Brain microvascular endothelial cell (primary cell): ENCODE data around the gene TBC1D19.
"Not testable (repeated sequence)": the region's sequence is repeated elsewhere in the genome, so short reads cannot be mapped to it uniquely, and the experiment has no call there.

Experiments
- DNase-seq: peaks from one replicate; pipeline ENCODE4 v3.0.0-alpha.2; 2020
- H3K27ac ChIP-seq: fragments of 250-450 bp; sonication (Bioruptor Pico); 2 replicates; pipeline ENCODE4 v1.5.1; 2020; ENCODE audit warnings: mild to moderate bottlenecking, moderate library complexity
- H3K27me3 ChIP-seq: fragments of 250-450 bp; sonication (Bioruptor Pico); replicated peaks from 2 replicates; pipeline ENCODE4 v1.5.1; 2020; ENCODE audit warnings: mild to moderate bottlenecking
- H3K36me3 ChIP-seq: fragments of 250-450 bp; sonication (Bioruptor Pico); replicated peaks from 2 replicates; pipeline ENCODE4 v1.5.1; 2020; ENCODE audit warnings: mild to moderate bottlenecking
- H3K4me3 ChIP-seq: 2 replicates; pipeline ENCODE4 v1.5.1; 2011; ENCODE audit warnings: low read depth, mild to moderate bottlenecking, control low read depth, low read length, moderate library complexity
- CTCF ChIP-seq: IDR thresholded peaks from 2 replicates; pipeline ENCODE4 v1.5.1; 2011; ENCODE audit warnings: low read depth, mild to moderate bottlenecking, moderate library complexity, low read length, control low read depth, inconsistent platforms; ENCODE audit errors: missing control alignments
- in situ Hi-C: cut with HindIII; loops from 2 replicates; pipeline ENCODE4 v1.10.0; 2017; ENCODE audit warnings: low sequenced_read_pairs, low pct_ligation_motif_present

TBC1D19 gene

GRCh38 chr4:26576231-26576739, 7.6 kb upstream of the TBC1D19 start:
- Histone ChIP-seq H3K36me3 (no peaks in the 10 kb centered on the region), H3K4me3 (no peak overlapping the region), H3K27me3 (no peaks in the 10 kb centered on the region), H3K27ac (no peak overlapping the region)
- peak; percentile 33 for DNase-seq
- in situ Hi-C loops, result no loop called here
- no peak for TF ChIP-seq CTCF

GRCh38 chr4:26577066-26577465, 6.8 kb upstream of the TBC1D19 start:
- no peaks in the 10 kb centered on the region for H3K36me3 ChIP-seq
- H3K27ac ChIP-seq, result no peak overlapping the region
- DNase-seq, result no peak
- in situ Hi-C loops, result no loop called here
- H3K27me3 ChIP-seq, result no peaks in the 10 kb centered on the region
- no peak for TF ChIP-seq CTCF
- no peak overlapping the region for H3K4me3 ChIP-seq

GRCh38 chr4:26579169-26579568, 4.7 kb upstream of the TBC1D19 start:
- Histone ChIP-seq H3K27ac (no peak overlapping the region), H3K4me3 (no peak overlapping the region), H3K27me3 (no peaks in the 10 kb centered on the region), H3K36me3 (no peaks in the 10 kb centered on the region)
- in situ Hi-C loops, result no loop called here
- no peak for DNase-seq
- TF ChIP-seq CTCF, result no peak

- DNase-seq, in situ Hi-C loops, H3K4me3 ChIP-seq, H3K27me3 ChIP-seq, H3K36me3 ChIP-seq, H3K27ac ChIP-seq: not testable (repeated sequence)
Observed at GRCh38 chr4:26581341-26581740, 2.5 kb upstream of the TBC1D19 start.

GRCh38 chr4:26583538-26583864, 383 bp upstream of the TBC1D19 start:
- in situ Hi-C loops, result no loop called here
- peak overlapping the region; percentile 49 for H3K27ac ChIP-seq
- H3K4me3 ChIP-seq, result peak overlapping the region; percentile 87
- no peaks in the 10 kb centered on the region for H3K27me3 ChIP-seq
- no peaks in the 10 kb centered on the region for H3K36me3 ChIP-seq
- no peak for TF ChIP-seq CTCF
- DNase-seq, result no peak

GRCh38 chr4:26584725-26585124, 841 bp downstream of the TBC1D19 start:
- peak overlapping the region; percentile 49 for H3K27ac ChIP-seq
- H3K4me3 ChIP-seq, result peak overlapping the region; percentile 87
- no peak for TF ChIP-seq CTCF
- no peak for DNase-seq
- in situ Hi-C loops, result no loop called here
- no peaks in the 10 kb centered on the region for H3K36me3 ChIP-seq
- H3K27me3 ChIP-seq, result no peaks in the 10 kb centered on the region

GRCh38 chr4:26589705-26590104, 5.8 kb downstream of the TBC1D19 start:
- no peak overlapping the region for H3K4me3 ChIP-seq
- no peak for DNase-seq
- H3K27ac ChIP-seq, result no peak overlapping the region
- in situ Hi-C loops, result no loop called here
- no peaks in the 10 kb centered on the region for H3K36me3 ChIP-seq
- no peaks in the 10 kb centered on the region for H3K27me3 ChIP-seq
- no peak for TF ChIP-seq CTCF
